IPS-15b (cell line): Measurements from ENCODE around the gene TPBGL.

Experiments
- H3K27me3 ChIP-seq: one replicate; pipeline ENCODE4 v1.6.1; 2013; ENCODE audit warnings: low read length; ENCODE audit not compliant: control insufficient read depth, insufficient read depth
- H3K36me3 ChIP-seq: one replicate; pipeline ENCODE4 v1.6.1; 2013; ENCODE audit warnings: low read length; ENCODE audit not compliant: control insufficient read depth, insufficient read depth
- H3K4me1 ChIP-seq: one replicate; pipeline ENCODE4 v1.6.1; 2013; ENCODE audit warnings: mild to moderate bottlenecking, low read length; ENCODE audit not compliant: control insufficient read depth, insufficient read depth
- H3K4me3 ChIP-seq: one replicate; pipeline ENCODE4 v1.5.1; 2013; ENCODE audit warnings: low read depth, low read length
- H3K9ac ChIP-seq: one replicate; pipeline ENCODE4 v1.6.1; 2013; ENCODE audit warnings: low read depth, mild to moderate bottlenecking, low read length
- H3K9me3 ChIP-seq: one replicate; pipeline ENCODE4 v1.6.1; 2013; ENCODE audit warnings: mild to moderate bottlenecking, low read length; ENCODE audit not compliant: control insufficient read depth, insufficient read depth

Gene TPBGL

GRCh38 chr11:75261902-75262361 is 21.4 kb downstream of the TPBGL start:
- no peaks in the 10 kb centered on the region for H3K4me1 ChIP-seq

GRCh38 chr11:75262436-75262835 is 21.9 kb downstream of the TPBGL start:
- H3K4me3 ChIP-seq: no peak overlapping the region
- no peaks in the 10 kb centered on the region for H3K4me1 ChIP-seq
- H3K9ac ChIP-seq: no peak overlapping the region
- peaks cover 11% of the 10 kb centered on the region for H3K36me3 ChIP-seq
- no peaks in the 10 kb centered on the region for H3K9me3 ChIP-seq
- H3K27me3 ChIP-seq: no peaks in the 10 kb centered on the region

More at GRCh38 chr11:75261902-75262361, 21.4 kb downstream of the TPBGL start:
- Histone ChIP-seq H3K9ac (no peak overlapping the region), H3K9me3 (no peaks in the 10 kb centered on the region), H3K4me3 (no peak overlapping the region), H3K27me3 (no peaks in the 10 kb centered on the region), H3K36me3 (peaks cover 8% of the 10 kb centered on the region)

GRCh38 chr11:75262961-75263852 is 22.6 kb downstream of the TPBGL start:
- peaks cover 11% of the 10 kb centered on the region for H3K36me3 ChIP-seq
- H3K9me3 ChIP-seq: no peaks in the 10 kb centered on the region
- no peaks in the 10 kb centered on the region for H3K4me1 ChIP-seq
- no peaks in the 10 kb centered on the region for H3K27me3 ChIP-seq
- H3K4me3 ChIP-seq: no peak overlapping the region
- H3K9ac ChIP-seq: no peak overlapping the region

GRCh38 chr11:75263944-75264349 is 23.4 kb downstream of the TPBGL start:
- no peaks in the 10 kb centered on the region for H3K4me1 ChIP-seq
- no peak overlapping the region for H3K9ac ChIP-seq

GRCh38 chr11:75264356-75264755 is 23.8 kb downstream of the TPBGL start:
- Histone ChIP-seq H3K4me3 (no peak overlapping the region), H3K4me1 (no peaks in the 10 kb centered on the region), H3K9ac (no peak overlapping the region)

More at GRCh38 chr11:75263944-75264349, 23.4 kb downstream of the TPBGL start:
- H3K27me3 ChIP-seq: no peaks in the 10 kb centered on the region
- no peak overlapping the region for H3K4me3 ChIP-seq
- H3K36me3 ChIP-seq: peaks cover 11% of the 10 kb centered on the region
- H3K9me3 ChIP-seq: no peaks in the 10 kb centered on the region

GRCh38 chr11:75264971-75265370 is 24.4 kb downstream of the TPBGL start:
- Histone ChIP-seq H3K9me3 (no peaks in the 10 kb centered on the region), H3K4me1 (no peaks in the 10 kb centered on the region), H3K4me3 (no peak overlapping the region), H3K36me3 (peaks cover 11% of the 10 kb centered on the region), H3K27me3 (no peaks in the 10 kb centered on the region), H3K9ac (no peak overlapping the region)

More at GRCh38 chr11:75264356-75264755, 23.8 kb downstream of the TPBGL start:
- H3K27me3 ChIP-seq: no peaks in the 10 kb centered on the region
- H3K9me3 ChIP-seq: no peaks in the 10 kb centered on the region
- peaks cover 11% of the 10 kb centered on the region for H3K36me3 ChIP-seq

- no peak overlapping the region for H3K9ac ChIP-seq
- peaks cover 11% of the 10 kb centered on the region for H3K36me3 ChIP-seq
- no peaks in the 10 kb centered on the region for H3K9me3 ChIP-seq
- no peaks in the 10 kb centered on the region for H3K27me3 ChIP-seq
- no peak overlapping the region for H3K4me3 ChIP-seq
- H3K4me1 ChIP-seq: no peaks in the 10 kb centered on the region
These were observed 25.4 kb downstream of the TPBGL start for GRCh38 chr11:75265851-75266531.

- H3K27me3 ChIP-seq: no peaks in the 10 kb centered on the region
- H3K9ac ChIP-seq: no peak overlapping the region
- H3K36me3 ChIP-seq: peaks cover 11% of the 10 kb centered on the region
- H3K4me3 ChIP-seq: no peak overlapping the region
- H3K9me3 ChIP-seq: no peaks in the 10 kb centered on the region
- H3K4me1 ChIP-seq: no peaks in the 10 kb centered on the region
These were observed 26.8 kb downstream of the TPBGL start for GRCh38 chr11:75267171-75267970.

GRCh38 chr11:75268626-75269366 is 28.2 kb downstream of the TPBGL start:
- Histone ChIP-seq H3K27me3 (no peaks in the 10 kb centered on the region), H3K9me3 (no peaks in the 10 kb centered on the region), H3K4me3 (no peak overlapping the region), H3K9ac (no peak overlapping the region), H3K36me3 (peaks cover 14% of the 10 kb centered on the region), H3K4me1 (no peaks in the 10 kb centered on the region)

- Histone ChIP-seq H3K36me3 (peaks cover 14% of the 10 kb centered on the region), H3K9ac (no peak overlapping the region), H3K4me1 (no peaks in the 10 kb centered on the region), H3K4me3 (no peak overlapping the region), H3K27me3 (no peaks in the 10 kb centered on the region), H3K9me3 (no peaks in the 10 kb centered on the region)
These were observed 28.7 kb downstream of the TPBGL start for GRCh38 chr11:75269367-75269660.

- H3K36me3 ChIP-seq: peaks cover 14% of the 10 kb centered on the region
- H3K4me1 ChIP-seq: no peaks in the 10 kb centered on the region
- H3K27me3 ChIP-seq: no peaks in the 10 kb centered on the region
- no peaks in the 10 kb centered on the region for H3K9me3 ChIP-seq
- no peak overlapping the region for H3K9ac ChIP-seq
- no peak overlapping the region for H3K4me3 ChIP-seq
These were observed 29.3 kb downstream of the TPBGL start for GRCh38 chr11:75269896-75270295.
